Neural cell (in vitro differentiated cells): Measurements from ENCODE around the gene NPAS3.

Source experiments
- CTCF ChIP-seq: fragments of 450-650 bp; IDR thresholded peaks from 2 replicates; pipeline ENCODE4 v1.5.1; 2014; ENCODE audit warnings: antibody characterized with exemption, mild to moderate bottlenecking, moderate library complexity; ENCODE audit not compliant: poor library complexity, severe bottlenecking
- EP300 ChIP-seq: fragments of 450-650 bp; conservative IDR thresholded peaks from 2 replicates; pipeline ENCODE4 v1.6.1; 2014; ENCODE audit warnings: antibody characterized with exemption, mild to moderate bottlenecking, moderate library complexity; ENCODE audit not compliant: poor library complexity, severe bottlenecking
- EZH2 ChIP-seq: fragments of 200-600, 300-800 bp; shearing (Covaris generic), sonication (generic); IDR thresholded peaks from 2 replicates; pipeline ENCODE4 v1.6.1; 2014; ENCODE audit warnings: antibody characterized with exemption, low read length, borderline replicate concordance, mild to moderate bottlenecking; ENCODE audit not compliant: insufficient read depth, poor library complexity, severe bottlenecking
- POLR2AphosphoS5 ChIP-seq: IDR thresholded peaks from 2 replicates; pipeline ENCODE4 v1.6.1; 2012
- RAD21 ChIP-seq: fragments of 450-650 bp; conservative IDR thresholded peaks from 2 replicates; pipeline ENCODE4 v1.6.1; 2014; ENCODE audit warnings: antibody characterized with exemption, mild to moderate bottlenecking, moderate library complexity
- SMC3 ChIP-seq: fragments of 450-650 bp; conservative IDR thresholded peaks from 2 replicates; pipeline ENCODE4 v1.6.1; 2014; ENCODE audit warnings: antibody characterized with exemption, mild to moderate bottlenecking, moderate library complexity; ENCODE audit not compliant: poor library complexity
- TAF1 ChIP-seq: IDR thresholded peaks from 2 replicates; pipeline ENCODE4 v1.6.1; 2012; ENCODE audit warnings: low read depth
- TF ChIP-seq, protein P1 (sequence below): IDR thresholded peaks from 2 replicates; pipeline ENCODE4 v1.6.1; 2012; ENCODE audit warnings: borderline replicate concordance

GRCh38 chr14:32905013-32905412 lies 33.7 kb upstream of the NPAS3 start:
- TF ChIP-seq RAD21 (no peak), CTCF (no peak), EZH2 (no peak), EP300 (no peak), TAF1 (no peak), POLR2AphosphoS5 (no peak), SMC3 (no peak)
- TF ChIP-seq, protein P1, sequence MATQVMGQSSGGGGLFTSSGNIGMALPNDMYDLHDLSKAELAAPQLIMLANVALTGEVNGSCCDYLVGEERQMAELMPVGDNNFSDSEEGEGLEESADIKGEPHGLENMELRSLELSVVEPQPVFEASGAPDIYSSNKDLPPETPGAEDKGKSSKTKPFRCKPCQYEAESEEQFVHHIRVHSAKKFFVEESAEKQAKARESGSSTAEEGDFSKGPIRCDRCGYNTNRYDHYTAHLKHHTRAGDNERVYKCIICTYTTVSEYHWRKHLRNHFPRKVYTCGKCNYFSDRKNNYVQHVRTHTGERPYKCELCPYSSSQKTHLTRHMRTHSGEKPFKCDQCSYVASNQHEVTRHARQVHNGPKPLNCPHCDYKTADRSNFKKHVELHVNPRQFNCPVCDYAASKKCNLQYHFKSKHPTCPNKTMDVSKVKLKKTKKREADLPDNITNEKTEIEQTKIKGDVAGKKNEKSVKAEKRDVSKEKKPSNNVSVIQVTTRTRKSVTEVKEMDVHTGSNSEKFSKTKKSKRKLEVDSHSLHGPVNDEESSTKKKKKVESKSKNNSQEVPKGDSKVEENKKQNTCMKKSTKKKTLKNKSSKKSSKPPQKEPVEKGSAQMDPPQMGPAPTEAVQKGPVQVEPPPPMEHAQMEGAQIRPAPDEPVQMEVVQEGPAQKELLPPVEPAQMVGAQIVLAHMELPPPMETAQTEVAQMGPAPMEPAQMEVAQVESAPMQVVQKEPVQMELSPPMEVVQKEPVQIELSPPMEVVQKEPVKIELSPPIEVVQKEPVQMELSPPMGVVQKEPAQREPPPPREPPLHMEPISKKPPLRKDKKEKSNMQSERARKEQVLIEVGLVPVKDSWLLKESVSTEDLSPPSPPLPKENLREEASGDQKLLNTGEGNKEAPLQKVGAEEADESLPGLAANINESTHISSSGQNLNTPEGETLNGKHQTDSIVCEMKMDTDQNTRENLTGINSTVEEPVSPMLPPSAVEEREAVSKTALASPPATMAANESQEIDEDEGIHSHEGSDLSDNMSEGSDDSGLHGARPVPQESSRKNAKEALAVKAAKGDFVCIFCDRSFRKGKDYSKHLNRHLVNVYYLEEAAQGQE = no peak
